ENCODE data around the gene UMAD1.
"Not testable (repeated sequence)": the region's sequence is repeated elsewhere in the genome, so short reads cannot be mapped to it uniquely, and the experiment has no call there.

Gene UMAD1

DNA sequence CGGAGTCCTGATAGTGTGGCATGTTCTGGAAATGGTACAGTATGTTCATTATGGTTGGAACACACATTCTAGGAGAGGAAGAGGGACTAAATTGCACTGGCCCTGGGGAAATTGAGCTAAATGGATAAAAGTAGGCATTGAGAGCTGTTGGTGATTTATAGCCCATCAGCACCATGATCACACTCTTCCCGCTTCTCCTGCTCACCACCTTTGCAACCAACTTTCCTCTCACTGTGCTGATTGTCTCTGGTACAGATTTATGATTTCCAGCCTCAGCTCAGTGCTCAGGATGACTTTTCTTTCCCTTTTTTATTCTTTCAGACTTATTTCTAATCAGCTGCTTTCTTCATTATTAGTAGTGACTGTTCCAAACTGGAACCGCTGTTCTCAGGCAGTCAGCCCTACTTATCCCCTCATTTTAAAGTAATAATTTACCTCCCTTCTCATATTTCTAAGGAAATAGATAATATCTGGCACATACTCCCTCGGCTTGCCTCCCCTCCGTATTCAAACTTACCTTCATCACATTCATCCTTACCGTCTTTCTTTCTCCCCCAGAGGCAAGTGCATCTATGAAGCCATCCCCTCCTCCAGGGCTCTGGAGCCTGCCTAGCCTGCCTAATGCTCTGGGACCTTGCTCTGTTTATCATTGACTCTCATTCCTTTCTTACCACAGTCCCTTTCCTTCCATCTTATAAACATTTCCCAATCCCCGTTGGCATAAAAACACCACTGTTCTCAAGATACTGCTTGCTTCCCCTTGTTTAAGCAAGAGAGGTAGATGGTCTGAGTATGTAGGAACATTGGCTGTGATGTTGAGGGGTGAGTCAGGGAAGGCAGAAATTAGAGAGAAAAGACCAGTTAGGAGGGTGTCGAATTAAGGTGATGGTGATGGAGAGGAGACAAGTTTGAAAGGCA, 129.4 kb downstream of the UMAD1 start:
- DNase-seq = no peak

DNA sequence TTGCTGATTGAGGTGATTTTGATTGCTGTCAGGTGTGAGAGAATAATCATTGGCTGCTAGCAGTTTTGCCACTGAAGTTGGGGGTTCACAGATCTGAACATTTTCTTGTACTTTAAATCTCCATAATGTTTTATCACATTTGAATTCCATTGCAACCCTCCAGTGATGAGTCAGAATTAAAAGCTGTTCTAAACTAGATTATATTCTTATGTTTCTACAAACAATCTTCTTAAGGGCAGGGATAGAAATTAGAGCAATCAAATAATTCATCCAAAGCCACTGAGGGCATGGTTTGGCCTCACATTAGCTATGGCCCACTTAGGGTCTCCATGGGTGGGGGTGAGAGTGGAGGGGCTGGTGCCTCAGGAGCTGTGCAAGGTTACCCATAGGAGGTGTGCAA, 130.9 kb downstream of the UMAD1 start:
- no peak for DNase-seq

DNA sequence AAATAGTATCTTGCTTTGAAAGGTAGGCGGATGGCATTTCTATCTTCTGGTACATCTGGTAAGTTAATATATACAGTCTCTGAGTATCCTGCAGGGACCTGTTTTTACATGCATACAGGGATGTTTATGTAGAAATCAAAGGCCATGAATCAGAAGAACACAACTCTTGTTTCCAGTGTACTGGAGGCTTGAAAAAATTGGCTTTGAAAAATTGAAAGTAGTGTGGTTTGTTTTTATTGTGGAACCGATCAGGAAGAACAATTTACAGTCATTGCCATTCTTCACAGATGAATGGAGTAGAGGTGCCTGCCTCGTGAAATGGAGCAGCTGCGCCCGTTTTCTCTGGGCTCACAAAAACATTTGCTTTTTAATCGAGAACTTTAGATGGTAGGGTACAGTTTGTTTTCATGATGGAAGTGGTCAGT, 131.9 kb downstream of the UMAD1 start:
- peak; percentile 76 for DNase-seq

DNA sequence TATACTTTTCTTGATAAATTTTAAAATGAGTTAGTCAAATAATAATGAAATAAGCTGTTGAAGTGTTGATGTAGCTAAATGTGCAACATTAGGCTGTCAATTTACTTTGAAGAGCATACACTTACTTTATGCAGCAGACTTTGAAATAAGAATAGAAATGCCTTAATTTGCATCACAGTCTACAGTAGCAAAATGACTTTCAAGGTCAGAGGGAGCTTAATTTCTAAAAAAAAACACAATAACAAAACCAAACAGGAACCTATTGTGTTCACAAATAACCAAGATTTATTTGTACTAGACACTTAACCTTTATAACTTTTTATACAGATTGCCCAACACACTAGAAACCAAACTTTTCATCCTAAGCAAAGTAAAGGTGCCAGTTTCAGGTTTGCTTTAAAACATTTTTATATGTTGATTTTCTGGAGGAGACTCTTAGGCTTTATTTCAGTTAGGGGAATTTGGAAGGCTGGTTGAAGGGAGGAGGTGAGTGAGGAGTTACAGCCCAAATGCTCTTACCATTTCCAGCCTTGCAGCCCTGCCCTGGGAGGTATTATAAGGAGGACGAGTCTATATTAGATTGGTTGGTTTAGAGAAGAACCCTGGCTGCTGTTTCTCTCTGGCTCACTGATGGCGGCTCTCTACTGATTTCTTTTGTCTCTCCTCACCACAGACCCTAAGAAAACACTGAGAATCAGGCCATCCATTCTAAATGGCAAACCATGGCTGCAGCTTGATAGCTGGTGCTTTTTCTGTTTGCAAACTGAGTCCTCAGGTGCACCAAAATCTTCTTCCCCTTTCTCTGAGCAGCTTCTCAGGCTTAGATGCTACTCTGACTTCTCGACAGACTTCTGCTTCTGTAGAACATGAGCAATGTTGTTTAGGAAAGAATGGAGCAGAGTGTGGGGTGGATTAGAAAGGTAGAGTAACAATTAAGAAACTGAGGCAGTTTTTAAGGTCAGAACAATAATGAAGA, 133.1 kb downstream of the UMAD1 start:
- DNase-seq = no peak

DNA sequence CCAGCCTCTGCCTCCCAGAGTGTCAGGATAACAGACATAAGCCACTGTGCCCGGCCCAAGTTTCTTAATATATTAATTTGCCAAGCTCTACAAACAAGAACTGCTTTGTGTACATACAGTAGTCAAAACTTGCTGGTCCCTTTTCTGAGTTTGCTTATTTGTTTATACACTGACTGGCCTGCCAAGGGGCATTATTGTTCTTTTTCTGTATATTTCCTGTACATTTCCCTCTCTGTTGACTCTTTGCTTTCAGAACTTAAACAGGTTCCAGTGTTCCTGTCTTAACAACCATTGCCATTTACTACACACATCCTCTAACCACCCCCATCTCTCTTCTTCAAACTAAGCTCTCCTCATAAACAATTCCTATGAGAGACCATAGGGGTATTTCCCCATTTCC, 139.3 kb downstream of the UMAD1 start:
- peak; percentile 38 for DNase-seq

DNA sequence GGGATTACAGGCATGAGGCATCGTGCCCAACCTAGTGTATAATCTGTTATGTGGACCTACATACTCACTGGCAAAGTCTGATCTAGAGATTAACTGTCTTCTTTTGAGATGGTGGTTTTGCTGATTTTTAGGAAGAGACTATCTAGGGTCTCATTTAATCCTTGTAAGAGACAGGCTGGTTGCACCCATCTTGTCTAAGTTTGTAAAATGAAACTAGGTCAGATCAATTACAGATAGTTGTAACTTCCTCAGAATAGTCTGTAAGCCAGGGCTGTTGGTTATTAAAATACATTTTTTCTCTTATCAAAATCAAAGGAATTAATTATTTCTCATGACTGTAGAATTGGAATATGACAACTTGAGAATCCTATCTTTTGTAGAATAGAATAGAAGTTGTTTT, 142.4 kb downstream of the UMAD1 start:
- no peak for DNase-seq

DNA sequence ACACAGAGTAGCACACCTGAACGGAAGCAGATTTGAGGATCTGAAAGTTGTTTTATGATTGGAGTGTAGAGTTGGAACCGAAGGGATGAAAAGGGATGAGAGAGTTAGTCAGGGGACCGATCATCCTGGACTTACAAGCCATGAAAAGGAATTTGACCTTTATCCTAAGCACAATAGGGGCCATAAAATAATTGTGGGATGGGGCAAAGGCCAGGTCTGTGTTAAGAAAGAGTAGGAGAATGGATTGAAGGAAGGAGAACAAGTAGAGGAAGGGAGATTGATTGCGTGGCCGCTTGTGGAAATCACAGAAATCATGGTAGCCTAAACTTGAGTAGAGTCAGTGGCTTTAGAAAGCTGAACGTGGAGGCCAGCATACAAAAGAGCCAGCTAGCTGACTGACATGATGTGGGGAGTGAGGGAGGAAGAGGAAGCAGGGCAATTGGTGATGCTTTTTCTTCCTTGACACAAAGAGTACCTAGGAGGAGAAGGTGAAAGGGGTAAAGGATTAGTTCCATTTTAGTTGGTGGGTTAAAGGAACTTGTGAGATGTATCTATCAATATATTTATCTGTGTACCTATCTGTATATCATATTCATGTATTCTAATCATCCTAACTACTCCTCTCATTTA, 144.9 kb downstream of the UMAD1 start:
- no peak for DNase-seq

DNA sequence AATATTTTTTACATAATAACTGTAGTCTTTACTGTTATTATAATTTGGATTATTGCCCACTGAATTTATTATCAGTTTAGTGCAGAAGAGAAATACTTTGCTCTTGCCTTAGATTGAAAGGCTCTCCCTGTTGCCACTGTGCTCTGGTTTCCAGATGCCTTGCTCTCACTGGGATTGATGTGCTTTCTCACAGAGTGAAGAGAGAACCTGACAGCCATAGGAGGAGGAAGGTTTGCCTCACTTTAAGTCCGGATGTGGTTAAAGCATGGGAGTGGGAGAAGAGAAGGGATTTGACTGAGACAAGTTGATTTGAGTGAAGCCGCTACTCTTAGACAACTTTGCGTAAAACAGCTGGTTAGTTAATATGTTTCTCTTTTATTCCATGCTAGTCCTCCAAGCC, 146.0 kb downstream of the UMAD1 start:
- DNase-seq = no peak

DNA sequence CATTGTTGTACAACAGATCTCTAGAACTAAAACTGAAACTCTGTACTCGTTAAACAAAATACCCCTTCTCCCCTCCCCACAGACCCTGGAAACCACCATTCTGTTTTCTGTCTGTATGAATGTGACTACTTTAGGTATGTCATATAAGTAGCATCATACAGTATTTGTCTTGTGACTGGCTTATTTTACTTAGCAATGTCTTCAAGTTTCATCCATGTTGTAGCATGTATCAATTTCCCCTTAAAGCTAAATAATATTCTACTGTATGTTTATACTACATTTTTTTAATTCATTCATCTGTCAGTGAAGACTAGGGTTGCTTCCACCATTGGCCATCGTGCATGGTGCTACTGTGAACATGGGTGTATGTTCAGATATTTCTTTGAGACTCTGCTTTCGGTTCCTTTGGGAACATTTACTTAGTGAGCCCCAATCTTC, 149.0 kb downstream of the UMAD1 start:
- DNase-seq = no peak

DNA sequence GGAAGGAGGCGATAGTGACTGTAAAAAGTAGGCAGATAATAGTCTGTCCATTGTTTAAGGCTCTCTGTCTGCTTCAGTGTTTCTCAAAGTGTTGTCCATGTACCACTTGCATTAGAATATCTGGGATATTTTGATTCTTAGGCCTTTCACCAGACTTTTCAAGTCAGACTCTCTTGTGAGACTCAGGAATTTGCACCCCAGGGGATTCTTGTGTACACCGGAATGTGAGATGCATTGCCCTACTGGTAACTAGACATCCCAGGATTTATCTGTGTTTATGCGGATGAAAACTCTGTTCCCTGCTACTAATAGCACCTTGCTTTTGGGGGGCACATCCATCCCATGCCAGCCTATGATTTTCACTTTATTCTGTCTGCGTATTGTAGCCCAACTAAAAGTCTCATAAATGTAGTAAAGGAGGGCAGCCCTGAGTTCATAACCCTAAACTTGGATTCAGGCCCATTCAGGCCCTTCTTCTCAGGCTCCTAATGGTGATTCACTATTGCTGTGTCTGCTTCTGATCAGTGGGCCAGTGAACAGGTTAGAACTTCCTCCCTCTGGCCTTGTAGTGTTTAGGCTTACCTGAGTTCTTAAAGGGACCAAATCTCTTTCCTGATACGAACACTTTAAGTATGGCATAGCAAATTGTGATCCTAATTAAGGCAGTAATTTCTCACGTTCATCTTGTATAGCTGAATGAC, 149.6 kb downstream of the UMAD1 start:
- DNase-seq = no peak

DNA sequence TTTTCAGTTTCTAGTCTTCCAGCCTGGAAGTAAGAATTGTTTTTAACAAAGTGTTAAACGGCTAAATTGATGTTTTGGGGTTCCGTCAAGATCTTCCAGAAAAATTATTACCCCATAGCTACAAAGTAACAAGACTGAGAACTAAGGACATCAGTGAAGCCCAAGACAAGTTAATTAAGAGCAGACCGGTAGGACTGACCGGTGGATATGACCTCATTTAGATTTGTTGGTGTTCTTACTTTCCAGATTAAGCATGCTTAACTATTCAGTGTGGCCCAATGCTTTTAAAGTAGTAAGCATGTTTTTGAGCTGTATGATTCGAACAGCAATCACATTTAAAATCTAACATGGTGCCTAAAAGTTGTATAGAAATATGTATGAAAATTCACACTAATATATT, 151.0 kb downstream of the UMAD1 start:
- no peak for DNase-seq

DNA sequence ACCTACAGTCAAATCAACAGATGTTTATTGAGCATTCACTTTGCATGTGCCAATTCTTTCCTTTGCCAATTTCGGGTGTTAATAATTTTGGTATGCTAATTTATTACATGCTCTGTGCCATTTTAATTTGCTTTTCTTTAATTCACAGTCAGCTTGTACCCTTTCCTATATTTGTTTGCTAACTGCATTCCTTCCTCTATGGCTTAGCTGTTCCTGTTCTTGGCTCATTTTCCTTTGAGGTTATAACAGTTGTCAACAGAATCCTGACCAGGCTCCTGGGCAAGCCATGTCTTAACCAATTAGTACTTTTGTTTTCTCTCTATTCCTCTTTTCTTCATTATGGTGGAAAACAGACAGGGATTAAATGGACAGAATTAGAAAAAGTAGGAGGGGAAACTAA, 151.5 kb downstream of the UMAD1 start:
- no peak for DNase-seq

DNA sequence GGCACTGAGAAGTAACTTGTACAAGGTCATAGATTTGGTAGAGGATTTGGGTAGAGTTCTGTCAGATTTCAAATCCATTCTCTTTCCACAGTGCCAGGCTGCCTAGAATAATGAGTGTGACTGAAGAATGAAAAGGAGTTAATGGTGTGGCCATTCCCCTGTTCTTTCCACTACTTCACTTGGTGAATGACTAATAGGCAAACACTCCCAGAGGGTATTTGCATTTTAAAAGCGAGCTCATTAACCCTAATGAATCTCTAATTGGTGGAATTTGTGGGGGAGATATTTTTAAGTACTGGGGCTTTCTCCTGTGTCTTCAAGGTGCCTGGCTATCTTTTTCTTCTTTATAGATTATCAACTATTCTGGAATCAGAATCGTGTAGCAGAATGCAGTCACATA, 152.7 kb downstream of the UMAD1 start:
- DNase-seq = no peak

DNA sequence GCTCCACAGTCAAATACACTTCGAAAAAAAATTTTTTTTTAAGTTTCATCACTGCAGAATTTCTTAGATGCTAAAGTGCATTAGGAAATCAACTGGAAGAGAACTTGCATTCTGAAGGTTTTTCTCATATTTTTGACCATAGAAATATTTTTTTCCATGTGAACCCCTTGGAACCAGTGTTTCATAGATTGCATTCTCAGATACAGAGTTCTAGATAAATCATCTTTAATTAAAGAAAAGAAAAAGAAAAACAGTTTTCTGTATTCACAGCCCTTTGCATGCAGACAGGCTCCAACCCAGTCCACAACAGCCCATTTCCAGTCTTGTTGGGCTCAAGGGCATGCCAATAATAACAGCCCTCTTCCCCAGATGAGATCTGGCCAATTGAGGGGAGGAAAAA, 153.4 kb downstream of the UMAD1 start:
- no peak for DNase-seq

DNA sequence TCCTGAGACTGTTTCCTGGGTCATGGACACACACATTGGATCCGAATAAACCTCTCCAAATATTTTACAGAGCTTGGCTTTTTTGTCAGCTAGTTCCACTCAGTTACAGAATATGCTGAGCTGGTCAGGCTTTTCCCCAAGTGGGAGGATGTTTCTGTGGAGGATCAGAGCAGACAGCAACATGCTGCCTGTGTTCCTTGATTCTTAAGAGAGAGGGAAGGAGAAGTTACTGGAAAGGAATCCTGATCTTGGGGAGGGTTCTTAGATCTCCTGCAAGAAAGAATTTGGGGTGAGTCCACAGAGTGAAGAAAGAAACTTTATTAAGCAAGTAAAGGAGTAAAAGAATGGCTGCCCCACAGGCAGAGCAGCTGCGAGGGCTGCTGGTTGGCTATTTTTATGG, 154.7 kb downstream of the UMAD1 start:
- no peak for DNase-seq

DNA sequence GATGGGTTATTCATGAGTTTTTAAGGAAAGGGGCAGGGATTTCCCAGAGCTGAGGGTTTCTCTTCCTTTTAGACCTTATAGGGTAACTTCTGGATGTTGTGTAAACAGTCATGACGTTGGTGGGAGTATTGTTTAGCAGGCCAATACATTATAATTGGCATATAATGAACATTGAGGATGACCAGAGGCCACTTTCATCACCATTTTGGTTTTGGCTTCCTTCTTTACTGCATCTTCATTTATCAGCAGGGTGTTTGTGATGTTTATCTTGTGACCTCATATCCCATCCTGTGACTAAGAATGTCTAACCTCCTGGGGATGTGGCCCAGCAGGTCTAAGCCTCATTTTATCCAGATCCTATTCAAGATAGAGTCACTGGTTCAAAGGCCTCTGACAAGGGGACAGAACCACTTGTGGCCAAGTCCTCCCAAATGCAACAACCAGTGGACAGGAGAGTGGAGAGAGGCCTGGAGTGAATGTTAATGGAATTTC, 155.1 kb downstream of the UMAD1 start:
- DNase-seq = no peak

DNA sequence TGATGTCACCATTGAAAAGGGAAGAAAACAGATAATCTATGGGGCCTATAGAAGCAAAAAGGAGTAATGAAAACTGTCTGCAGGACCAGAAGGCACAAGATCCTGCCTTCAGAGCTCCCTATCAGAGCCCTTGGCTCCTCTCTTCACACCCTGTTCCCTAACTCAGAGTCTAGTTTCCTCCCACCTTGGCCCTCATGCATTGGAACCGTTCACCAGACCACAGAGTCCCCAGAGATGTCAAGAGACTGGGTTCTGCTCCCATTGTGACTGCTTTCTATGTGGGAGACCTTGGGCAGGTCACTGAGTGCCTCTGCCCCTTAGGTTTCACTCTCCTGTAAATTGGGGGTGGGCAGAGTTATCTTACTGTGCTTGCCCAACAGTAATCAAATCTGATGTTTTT, 158.0 kb downstream of the UMAD1 start:
- DNase-seq = peak; percentile 31

DNA sequence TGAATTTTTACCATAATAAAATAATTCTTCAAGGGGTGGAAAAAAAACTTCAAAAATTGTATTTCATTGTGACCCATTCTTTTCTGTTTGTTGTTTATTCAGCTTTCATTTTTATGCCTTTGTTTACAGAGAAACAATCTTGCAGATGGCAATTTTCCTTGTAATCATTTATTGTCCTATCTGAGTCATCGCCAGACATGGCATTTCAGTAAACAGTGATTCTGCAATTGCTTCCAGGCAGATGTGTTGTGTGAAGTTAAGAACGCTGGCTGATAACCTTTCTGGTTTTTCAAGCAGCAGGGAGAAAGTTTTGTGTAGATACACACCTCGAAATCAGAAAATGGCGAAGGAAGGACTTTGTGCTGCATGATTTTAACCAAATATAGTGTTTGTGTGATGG, 158.6 kb downstream of the UMAD1 start:
- peak; percentile 74 for DNase-seq

DNA sequence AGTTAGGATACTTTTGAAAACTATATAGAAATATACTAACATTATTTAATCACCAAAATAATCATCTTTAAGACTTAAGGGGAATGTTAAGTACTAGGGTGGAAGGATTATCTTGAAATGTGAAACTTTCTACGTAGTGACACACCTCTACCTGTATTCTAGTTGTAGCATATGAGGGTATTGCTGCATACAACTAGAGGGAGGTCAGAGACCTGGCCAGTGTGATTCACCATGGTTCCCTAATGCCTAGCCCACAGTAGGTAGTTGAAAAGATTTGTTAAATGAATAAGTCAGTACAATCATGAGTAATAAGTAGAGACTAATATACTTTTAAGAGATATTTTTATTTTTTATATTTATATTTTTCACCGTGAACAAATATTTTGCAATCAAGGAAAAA, 162.0 kb downstream of the UMAD1 start:
- DNase-seq = no peak

DNA sequence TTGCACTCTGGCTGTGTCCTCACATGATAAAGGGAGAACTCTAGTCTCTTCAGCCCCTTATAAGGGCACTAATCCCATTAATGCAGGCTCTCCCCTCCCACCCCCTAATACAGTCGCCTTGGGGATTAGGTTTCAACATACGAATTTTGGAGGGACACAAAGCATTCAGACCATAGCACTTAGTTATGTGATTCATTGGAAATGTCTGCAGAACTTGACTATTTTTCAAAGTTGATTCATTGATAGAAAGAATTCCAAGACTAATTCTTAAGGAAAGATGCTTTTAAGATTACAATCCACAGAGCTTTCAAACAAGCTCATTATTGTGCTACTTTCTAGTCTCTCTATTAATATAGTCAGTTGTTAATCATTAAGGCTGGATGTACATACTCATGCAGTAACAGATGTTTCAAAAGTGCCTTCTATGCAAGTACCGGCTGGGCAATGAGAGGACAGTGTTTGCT, 163.2 kb downstream of the UMAD1 start:
- no peak for DNase-seq

DNA sequence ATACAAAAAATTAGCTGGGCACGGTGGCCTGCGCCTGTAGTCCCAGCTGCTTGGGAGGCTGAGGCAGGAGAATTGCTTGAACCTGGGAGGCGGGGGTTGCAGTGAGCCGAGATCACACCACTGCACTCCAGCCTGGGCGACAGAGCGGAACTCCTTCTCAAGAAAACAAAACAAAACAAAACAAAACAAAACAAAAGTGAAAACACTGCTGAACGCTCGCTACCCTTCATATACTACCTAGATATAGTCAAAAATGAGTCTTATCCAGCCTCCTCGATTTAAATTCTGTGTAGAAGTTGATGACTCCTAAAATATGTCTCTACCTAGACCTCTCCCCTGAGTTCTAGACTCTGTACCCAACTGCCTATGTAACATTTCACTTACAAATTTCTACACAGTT, 164.3 kb downstream of the UMAD1 start:
- not testable (repeated sequence) for DNase-seq

DNA sequence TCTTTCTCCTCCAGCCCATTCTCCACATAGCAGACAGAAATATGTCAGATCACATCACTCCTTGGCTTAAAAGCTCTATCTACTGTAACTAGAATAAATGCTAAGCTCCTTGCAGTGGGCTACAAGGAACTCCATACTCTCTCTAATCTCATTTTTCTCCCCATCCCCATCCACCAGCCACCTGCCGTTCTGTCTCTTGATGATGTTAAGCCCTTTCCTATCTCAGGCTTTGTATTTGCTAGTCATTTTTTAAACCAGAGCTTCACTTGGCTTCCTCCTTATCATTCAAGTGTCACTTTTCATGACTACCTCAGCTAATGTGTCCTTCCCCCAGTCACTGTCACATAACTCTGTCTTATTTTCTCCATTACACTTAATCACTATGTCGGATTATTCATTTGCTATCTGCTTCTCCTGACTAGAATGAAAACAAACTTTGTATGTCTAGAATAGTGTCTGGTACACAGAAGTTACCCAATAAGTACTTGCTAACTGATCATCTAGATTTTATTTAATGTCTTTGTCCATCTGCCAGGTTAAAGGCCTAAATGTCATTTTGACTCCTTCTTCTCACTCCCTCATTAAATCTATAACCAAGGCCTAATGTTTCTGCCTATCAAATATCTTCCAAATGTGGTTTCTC, 165.1 kb downstream of the UMAD1 start:
- no peak for DNase-seq

Data from DMS153 (cell line).